Measurements from ENCODE around the gene SLC35G2.
"Not testable (repeated sequence)": the region's sequence is repeated elsewhere in the genome, so short reads cannot be mapped to it uniquely, and the experiment has no call there.

Gene SLC35G2

GRCh38 chr3:136899622-136900158 is 80.8 kb downstream of the SLC35G2 start:
- ChIA-PET CTCF (interaction anchor here (0.6 kb wide), 1 partner anchor 24 kb away, joined by 3 read pairs; no protein-coding TSS in a partner anchor), POLR2A (no interaction called here)
- DNase-seq (ENCODE audit: low read depth, low spot score) = no peak
- TF ChIP-seq CTCF (IDR thresholded peaks at IDR 0.05; ENCODE audit: insufficient read depth, low read length, missing control alignments) = no peak
- H3K4me3 ChIP-seq (ENCODE audit: low read depth, low read length) = no peak overlapping the region

- CTCF ChIA-PET; H3K4me3 ChIP-seq (ENCODE audit: low read depth, low read length); POLR2A ChIA-PET; DNase-seq (ENCODE audit: low read depth, low spot score): not testable (repeated sequence)
Observed at GRCh38 chr3:136900694-136901093, 81.8 kb downstream of the SLC35G2 start.

GRCh38 chr3:136901391-136901790 is 82.5 kb downstream of the SLC35G2 start:
- ChIA-PET POLR2A (no interaction called here), CTCF (no interaction called here)
- no peak overlapping the region for H3K4me3 ChIP-seq (ENCODE audit: low read depth, low read length)
- no peak for TF ChIP-seq CTCF (IDR thresholded peaks at IDR 0.05; ENCODE audit: insufficient read depth, low read length, missing control alignments)
- no peak for DNase-seq (ENCODE audit: low read depth, low spot score)

- H3K4me3 ChIP-seq (ENCODE audit: low read depth, low read length); CTCF ChIA-PET; POLR2A ChIA-PET; DNase-seq (ENCODE audit: low read depth, low spot score): not testable (repeated sequence)
Observed at GRCh38 chr3:136902530-136902929, 83.6 kb downstream of the SLC35G2 start.

- no peak for DNase-seq (ENCODE audit: low read depth, low spot score)
- TF ChIP-seq CTCF (IDR thresholded peaks at IDR 0.05; ENCODE audit: insufficient read depth, low read length, missing control alignments) = no peak
- H3K4me3 ChIP-seq (ENCODE audit: low read depth, low read length) = no peak overlapping the region
- POLR2A ChIA-PET = no interaction called here
- CTCF ChIA-PET = no interaction called here
Observed at GRCh38 chr3:136903899-136904298, 85.0 kb downstream of the SLC35G2 start.

GRCh38 chr3:136904746-136905145 is 85.8 kb downstream of the SLC35G2 start:
- ChIA-PET POLR2A (no interaction called here), CTCF (no interaction called here)
- no peak for DNase-seq (ENCODE audit: low read depth, low spot score)
- no peak for TF ChIP-seq CTCF (IDR thresholded peaks at IDR 0.05; ENCODE audit: insufficient read depth, low read length, missing control alignments)
- H3K4me3 ChIP-seq (ENCODE audit: low read depth, low read length) = no peak overlapping the region
